NT2/D1 (cell line): ENCODE data around the gene ASIC2.

Source experiments
- SUZ12 ChIP-seq: IDR thresholded peaks from 2 replicates; pipeline ENCODE4 v1.6.1; 2011; ENCODE audit not compliant: insufficient read length, insufficient read depth; ENCODE audit errors: extremely low read depth
- YY1 ChIP-seq: IDR thresholded peaks from 2 replicates; pipeline ENCODE4 v1.6.1; 2011; ENCODE audit not compliant: insufficient read length, insufficient read depth

DNA sequence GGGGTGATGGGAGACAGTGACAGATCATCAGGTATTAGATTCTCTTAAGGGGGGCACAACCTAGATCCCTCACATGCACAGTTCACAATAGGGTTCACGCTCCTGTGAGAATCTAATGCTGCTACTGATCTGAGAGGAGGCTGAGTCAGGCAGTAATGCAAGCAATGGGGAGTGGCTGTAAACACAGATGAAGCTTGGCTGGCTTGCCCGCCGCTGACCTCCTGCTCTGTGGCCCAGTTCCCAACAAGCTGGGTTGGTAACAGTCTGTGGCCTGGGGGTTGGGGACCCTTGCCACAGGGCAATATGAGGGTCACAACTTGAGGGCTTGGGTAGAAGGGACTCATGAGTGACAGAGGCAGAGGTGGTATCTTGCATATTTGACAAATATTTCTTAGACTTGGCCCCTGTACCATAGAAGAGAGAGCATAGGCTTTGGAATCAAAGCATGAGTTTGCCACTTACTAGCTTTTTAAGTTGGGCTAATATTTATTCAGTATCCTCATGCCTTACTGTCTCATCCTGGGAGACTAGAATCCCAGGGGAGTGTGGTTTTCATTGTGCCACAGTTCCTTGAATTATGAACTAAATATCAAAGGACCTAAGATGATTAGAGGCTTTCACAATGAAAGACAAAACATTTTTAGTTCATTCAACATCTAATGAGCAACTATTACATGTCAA, 168.1 kb downstream of the ASIC2 start:
- TF ChIP-seq YY1, result no peak
- no peak for TF ChIP-seq SUZ12
